DOHH2 (cell line): ENCODE results near the gene ARHGEF4.

Experiments
- EZH2phosphoT487 ChIP-seq: fragments of 200-600 bp; sonication (generic); IDR thresholded peaks from 2 replicates; pipeline ENCODE4 v1.6.1; 2017; ENCODE audit warnings: borderline replicate concordance, mild to moderate bottlenecking, antibody characterized with exemption, low read length, moderate library complexity, mixed read lengths
- TF ChIP-seq, protein P1 (sequence below): fragments of 200-600 bp; sonication (generic); IDR thresholded peaks from one replicate; pipeline ENCODE4 v1.5.1; 2014; ENCODE audit warnings: antibody characterized with exemption, mild to moderate bottlenecking, low read depth, low read length; ENCODE audit not compliant: poor library complexity, severe bottlenecking

DNA sequence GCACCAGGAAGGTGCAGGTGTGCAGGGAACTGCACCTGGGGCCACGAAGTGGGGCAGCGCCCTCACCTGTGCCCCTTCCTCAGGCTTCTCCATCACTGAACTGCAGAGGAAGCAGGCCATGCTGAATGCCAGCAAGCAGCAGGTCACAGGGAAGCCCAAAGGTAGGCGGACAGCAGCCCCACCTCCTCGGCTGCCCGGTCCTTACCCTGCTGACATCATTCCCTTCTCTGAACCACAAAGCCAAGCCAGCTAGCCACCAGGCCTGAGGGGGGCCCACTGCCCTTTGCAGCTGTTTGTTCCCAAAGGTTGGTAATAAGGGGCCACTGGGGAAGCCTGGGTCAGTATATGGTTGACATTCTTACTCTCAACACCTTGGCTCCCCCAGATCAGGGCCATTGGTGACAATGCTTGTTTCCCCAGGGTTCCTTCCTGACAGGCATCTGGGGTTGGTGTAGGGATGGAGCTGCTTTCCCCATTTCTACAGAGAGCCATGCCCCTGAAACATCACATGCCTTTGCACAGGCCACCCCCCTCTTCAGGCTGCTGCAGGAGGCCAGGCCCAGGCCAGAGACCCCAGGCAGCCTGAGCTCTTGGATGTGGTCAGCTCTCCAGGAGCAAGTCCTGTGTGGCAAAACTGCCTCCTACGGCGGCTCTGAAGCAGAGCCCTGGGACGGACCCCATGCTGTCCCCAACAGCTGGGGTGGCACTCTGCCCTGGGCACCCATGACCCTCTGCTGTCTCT lies 208.7 kb downstream of the ARHGEF4 start:
- TF ChIP-seq, protein P1, sequence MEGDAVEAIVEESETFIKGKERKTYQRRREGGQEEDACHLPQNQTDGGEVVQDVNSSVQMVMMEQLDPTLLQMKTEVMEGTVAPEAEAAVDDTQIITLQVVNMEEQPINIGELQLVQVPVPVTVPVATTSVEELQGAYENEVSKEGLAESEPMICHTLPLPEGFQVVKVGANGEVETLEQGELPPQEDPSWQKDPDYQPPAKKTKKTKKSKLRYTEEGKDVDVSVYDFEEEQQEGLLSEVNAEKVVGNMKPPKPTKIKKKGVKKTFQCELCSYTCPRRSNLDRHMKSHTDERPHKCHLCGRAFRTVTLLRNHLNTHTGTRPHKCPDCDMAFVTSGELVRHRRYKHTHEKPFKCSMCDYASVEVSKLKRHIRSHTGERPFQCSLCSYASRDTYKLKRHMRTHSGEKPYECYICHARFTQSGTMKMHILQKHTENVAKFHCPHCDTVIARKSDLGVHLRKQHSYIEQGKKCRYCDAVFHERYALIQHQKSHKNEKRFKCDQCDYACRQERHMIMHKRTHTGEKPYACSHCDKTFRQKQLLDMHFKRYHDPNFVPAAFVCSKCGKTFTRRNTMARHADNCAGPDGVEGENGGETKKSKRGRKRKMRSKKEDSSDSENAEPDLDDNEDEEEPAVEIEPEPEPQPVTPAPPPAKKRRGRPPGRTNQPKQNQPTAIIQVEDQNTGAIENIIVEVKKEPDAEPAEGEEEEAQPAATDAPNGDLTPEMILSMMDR: no peak
- TF ChIP-seq EZH2phosphoT487: no peak
